ENCODE measurements around the gene SCD5. TPM values are rescaled to one million over a fixed set of nuclear protein-coding genes. Genes with fewer than 3 reads are reported as not detected.

Gene SCD5
- total RNA-seq, 2 donors from 2014 or later, result 7.3 to 18.5 TPM

DNA sequence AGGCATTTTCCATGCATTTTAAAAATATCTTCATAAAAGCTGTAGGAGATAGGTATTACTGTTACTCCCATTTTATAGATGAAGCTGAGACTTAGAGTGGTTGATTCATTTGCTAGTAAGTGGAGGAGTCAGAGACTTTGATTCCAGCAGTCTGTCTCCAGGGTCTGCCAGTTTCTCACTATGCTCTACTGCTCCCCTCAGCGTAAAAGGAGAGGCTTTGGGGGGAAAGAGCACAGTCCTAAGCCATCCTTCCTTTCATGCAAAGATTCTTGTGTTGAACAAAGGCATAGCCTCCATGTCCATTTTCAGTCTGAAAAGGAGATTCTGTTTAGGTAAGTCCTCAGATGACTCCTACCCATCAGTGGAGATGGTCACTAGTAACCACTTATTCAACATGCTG, 119.1 kb downstream of the SCD5 start:
- no peaks in the 10 kb centered on the region for H3K4me1 ChIP-seq (ENCODE audit: control insufficient read depth in 1 of 2, low read depth in 2 of 2)
- H3K9me3 ChIP-seq, result no peaks in the 10 kb centered on the region
- no peak for DNase-seq (ENCODE audit: low spot score)
- H3K4me3 ChIP-seq, result no peak overlapping the region
- no peaks in the 10 kb centered on the region for H3K27me3 ChIP-seq (replicated peaks; ENCODE audit: insufficient read depth)
- no peaks in the 10 kb centered on the region for H3K36me3 ChIP-seq
- TF ChIP-seq CTCF (IDR thresholded peaks at IDR 0.05), result no peak
- no peak for ATAC-seq (ENCODE audit: insufficient number of reproducible peaks, low FRiP score, low read depth)
- no peak overlapping the region for H3K27ac ChIP-seq

DNA sequence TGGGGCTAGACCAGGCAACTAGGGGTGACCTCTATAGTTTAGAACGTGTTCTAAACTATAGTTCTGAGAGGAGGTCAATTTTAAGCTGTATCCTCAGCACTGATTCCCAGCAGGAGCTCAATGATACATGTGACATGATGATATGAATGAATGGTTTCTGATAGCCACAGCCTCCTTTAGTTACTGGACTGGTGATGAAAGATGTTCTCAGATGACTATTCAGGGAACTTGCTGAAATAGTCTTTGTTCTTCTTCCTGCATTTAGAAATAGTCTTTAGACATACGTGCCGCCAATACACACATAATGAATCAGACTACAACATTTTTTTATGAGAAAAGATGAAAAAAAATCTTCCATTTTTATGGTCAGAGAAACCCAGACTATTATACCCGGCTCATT, 120.5 kb downstream of the SCD5 start:
- Histone ChIP-seq H3K9me3 (no peaks in the 10 kb centered on the region), H3K4me3 (no peak overlapping the region), H3K36me3 (no peaks in the 10 kb centered on the region), H3K27me3 (replicated peaks; ENCODE audit: insufficient read depth) (no peaks in the 10 kb centered on the region), H3K4me1 (ENCODE audit: control insufficient read depth in 1 of 2, low read depth in 2 of 2) (no peaks in the 10 kb centered on the region), H3K27ac (no peak overlapping the region)
- no peak for TF ChIP-seq CTCF (IDR thresholded peaks at IDR 0.05)
- no peak for DNase-seq (ENCODE audit: low spot score)
- no peak for ATAC-seq (ENCODE audit: insufficient number of reproducible peaks, low FRiP score, low read depth)

DNA sequence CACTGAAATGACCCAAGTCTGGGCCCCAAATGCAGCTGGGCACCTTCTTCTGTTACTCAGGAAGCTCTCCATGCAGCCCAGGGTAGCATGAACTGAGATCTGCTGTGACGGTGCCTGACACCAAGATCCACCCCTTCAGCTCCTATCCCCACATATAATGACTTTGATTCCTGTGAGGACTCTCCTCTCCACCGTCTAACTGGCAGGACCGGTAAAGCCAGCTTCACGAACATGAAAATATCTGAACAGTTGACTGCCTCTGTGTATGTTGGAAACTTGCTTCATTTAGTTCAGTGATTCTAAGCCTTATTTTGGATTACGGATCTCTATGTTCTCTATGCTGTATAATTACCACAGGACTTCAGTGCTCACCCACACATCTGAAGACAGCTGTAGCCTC, 121.3 kb downstream of the SCD5 start:
- Histone ChIP-seq H3K27ac (no peak overlapping the region), H3K4me1 (ENCODE audit: control insufficient read depth in 1 of 2, low read depth in 2 of 2) (no peaks in the 10 kb centered on the region)
- no peak for ATAC-seq (ENCODE audit: insufficient number of reproducible peaks, low FRiP score, low read depth)

GRCh38 chr4:82667761-82668480, 130.7 kb downstream of the SCD5 start:
- H3K36me3 ChIP-seq, result no peaks in the 10 kb centered on the region
- no peaks in the 10 kb centered on the region for H3K9me3 ChIP-seq
- no peaks in the 10 kb centered on the region for H3K27me3 ChIP-seq (replicated peaks; ENCODE audit: insufficient read depth)
- no peak for ATAC-seq (ENCODE audit: insufficient number of reproducible peaks, low FRiP score, low read depth)
- H3K27ac ChIP-seq, result no peak overlapping the region
- no peaks in the 10 kb centered on the region for H3K4me1 ChIP-seq (ENCODE audit: control insufficient read depth in 1 of 2, low read depth in 2 of 2)
- H3K4me3 ChIP-seq, result no peak overlapping the region
- DNase-seq (ENCODE audit: low spot score), result no peak
- TF ChIP-seq CTCF (IDR thresholded peaks at IDR 0.05), result no peak

More for the DNA sequence above, 121.3 kb downstream of the SCD5 start:
- no peak for DNase-seq (ENCODE audit: low spot score)
- no peaks in the 10 kb centered on the region for H3K36me3 ChIP-seq
- no peaks in the 10 kb centered on the region for H3K27me3 ChIP-seq (replicated peaks; ENCODE audit: insufficient read depth)
- TF ChIP-seq CTCF (IDR thresholded peaks at IDR 0.05), result no peak
- H3K9me3 ChIP-seq, result no peaks in the 10 kb centered on the region
- H3K4me3 ChIP-seq, result no peak overlapping the region

DNA sequence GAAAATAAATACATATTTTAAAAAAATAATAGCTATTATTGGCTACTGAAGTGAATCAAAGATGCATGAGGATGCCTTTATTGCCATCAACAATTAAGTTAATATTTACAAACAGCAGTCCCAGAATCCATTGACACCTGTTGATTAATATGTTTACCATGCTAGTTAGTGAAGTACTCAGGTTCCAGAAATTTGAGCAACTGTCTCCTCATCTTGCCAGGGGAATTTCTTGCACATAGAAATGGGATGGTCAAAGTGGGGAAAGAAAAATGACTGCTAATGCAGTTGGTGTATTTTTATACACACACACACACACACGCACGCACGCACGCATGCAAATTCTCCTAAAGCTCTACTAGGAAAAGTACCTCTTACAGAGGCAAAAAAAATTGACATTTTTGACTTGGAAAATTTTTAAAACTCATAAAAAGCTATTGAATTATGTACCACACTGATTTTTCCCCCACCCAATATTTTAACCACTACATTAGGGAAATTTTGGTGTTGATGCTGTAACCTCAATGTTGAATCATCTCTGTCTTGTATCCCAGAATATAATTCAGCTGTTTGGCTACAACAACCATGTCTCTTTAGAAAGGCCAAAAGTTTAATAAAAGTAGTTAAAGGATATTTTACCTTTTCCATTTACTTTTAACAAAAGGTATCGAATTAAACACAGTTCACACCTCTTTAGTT, 131.5 kb downstream of the SCD5 start:
- Histone ChIP-seq H3K4me3 (no peak overlapping the region), H3K4me1 (ENCODE audit: control insufficient read depth in 1 of 2, low read depth in 2 of 2) (no peaks in the 10 kb centered on the region), H3K27ac (no peak overlapping the region), H3K36me3 (no peaks in the 10 kb centered on the region), H3K27me3 (replicated peaks; ENCODE audit: insufficient read depth) (no peaks in the 10 kb centered on the region), H3K9me3 (no peaks in the 10 kb centered on the region)
- no peak for TF ChIP-seq CTCF (IDR thresholded peaks at IDR 0.05)
- ATAC-seq (ENCODE audit: insufficient number of reproducible peaks, low FRiP score, low read depth), result no peak
- no peak for DNase-seq (ENCODE audit: low spot score)

All from thoracic aorta (tissue), 2 donors.